Measurements from ENCODE around the gene PPM1F.

Gene PPM1F

DNA sequence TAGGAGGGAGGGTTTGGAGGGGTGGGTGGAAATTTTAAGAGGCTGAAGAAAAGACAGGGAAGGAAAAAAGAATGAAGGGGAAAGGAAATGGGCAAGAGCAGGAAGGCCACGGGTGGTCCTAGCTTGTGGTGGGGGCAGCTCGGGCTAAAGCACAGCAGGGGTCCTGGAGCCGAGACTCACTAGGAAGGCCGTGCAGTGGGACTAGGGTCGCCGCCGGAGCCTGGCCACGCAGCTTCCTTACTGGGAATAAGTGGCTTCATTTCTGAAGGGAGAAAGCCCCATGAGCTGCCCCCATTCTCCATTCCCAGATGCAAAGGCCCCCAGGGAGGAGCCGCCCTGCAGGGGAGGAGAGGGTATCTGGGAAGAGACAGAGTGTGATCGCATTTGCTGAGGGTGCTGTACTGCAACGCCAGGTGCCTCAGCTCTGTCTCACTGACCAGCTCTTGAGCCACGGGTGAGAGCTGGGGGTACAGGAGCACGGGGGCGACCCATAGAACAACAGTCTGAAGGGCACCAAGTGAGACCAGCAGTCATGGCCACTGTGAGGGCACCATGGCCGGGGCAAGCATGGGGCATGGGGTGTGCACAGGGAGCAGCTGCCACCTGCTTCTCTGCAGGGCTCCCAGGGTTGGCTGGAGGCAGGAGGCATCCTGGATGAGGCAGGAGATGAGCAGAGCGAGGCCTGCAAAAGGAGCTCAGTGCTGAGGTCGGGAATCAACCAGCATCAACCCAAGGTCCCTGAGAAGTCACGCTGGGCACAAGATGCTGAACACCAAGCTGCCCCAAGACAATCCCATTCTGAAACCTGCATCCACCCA, 18.4 kb upstream of the PPM1F start:
- no peaks in the 10 kb centered on the region for H3K4me1 ChIP-seq (ENCODE audit: low read depth, poor library complexity, severe bottlenecking)
- no peak overlapping the region for H3K27ac ChIP-seq
- no peak overlapping the region for H2AFZ ChIP-seq (ENCODE audit: low read depth)
- no peak overlapping the region for H3K9ac ChIP-seq
- H3K36me3 ChIP-seq (ENCODE audit: insufficient read depth), result no peaks in the 10 kb centered on the region
- no peaks in the 10 kb centered on the region for H3K27me3 ChIP-seq (ENCODE audit: insufficient read depth, low read depth)
- no peak for TF ChIP-seq CTCF (conservative IDR thresholded peaks at IDR 0.05; ENCODE audit: low read depth, low read length)
- no peaks in the 10 kb centered on the region for H3K79me2 ChIP-seq (ENCODE audit: insufficient read depth, low read depth)
- H4K20me1 ChIP-seq (ENCODE audit: insufficient read depth), result no peaks in the 10 kb centered on the region
- H3K4me3 ChIP-seq (IDR thresholded peaks at IDR 0.05; ENCODE audit: insufficient read depth, low read depth, low read length), result no peak overlapping the region
- H3K4me2 ChIP-seq, result no peak overlapping the region

- no peaks in the 10 kb centered on the region for H4K20me1 ChIP-seq (ENCODE audit: insufficient read depth)
- no peak overlapping the region for H3K9ac ChIP-seq
- no peak overlapping the region for H2AFZ ChIP-seq (ENCODE audit: low read depth)
- H3K27me3 ChIP-seq (ENCODE audit: insufficient read depth, low read depth), result no peaks in the 10 kb centered on the region
- H3K4me2 ChIP-seq, result no peak overlapping the region
- H3K79me2 ChIP-seq (ENCODE audit: insufficient read depth, low read depth), result no peaks in the 10 kb centered on the region
- H3K4me3 ChIP-seq (IDR thresholded peaks at IDR 0.05; ENCODE audit: insufficient read depth, low read depth, low read length), result no peak overlapping the region
- TF ChIP-seq CTCF (conservative IDR thresholded peaks at IDR 0.05; ENCODE audit: low read depth, low read length), result no peak
- no peaks in the 10 kb centered on the region for H3K4me1 ChIP-seq (ENCODE audit: low read depth, poor library complexity, severe bottlenecking)
- no peaks in the 10 kb centered on the region for H3K36me3 ChIP-seq (ENCODE audit: insufficient read depth)
- H3K27ac ChIP-seq, result no peak overlapping the region
Observed at GRCh38 chr22:21970037-21970799, 17.6 kb upstream of the PPM1F start.

DNA sequence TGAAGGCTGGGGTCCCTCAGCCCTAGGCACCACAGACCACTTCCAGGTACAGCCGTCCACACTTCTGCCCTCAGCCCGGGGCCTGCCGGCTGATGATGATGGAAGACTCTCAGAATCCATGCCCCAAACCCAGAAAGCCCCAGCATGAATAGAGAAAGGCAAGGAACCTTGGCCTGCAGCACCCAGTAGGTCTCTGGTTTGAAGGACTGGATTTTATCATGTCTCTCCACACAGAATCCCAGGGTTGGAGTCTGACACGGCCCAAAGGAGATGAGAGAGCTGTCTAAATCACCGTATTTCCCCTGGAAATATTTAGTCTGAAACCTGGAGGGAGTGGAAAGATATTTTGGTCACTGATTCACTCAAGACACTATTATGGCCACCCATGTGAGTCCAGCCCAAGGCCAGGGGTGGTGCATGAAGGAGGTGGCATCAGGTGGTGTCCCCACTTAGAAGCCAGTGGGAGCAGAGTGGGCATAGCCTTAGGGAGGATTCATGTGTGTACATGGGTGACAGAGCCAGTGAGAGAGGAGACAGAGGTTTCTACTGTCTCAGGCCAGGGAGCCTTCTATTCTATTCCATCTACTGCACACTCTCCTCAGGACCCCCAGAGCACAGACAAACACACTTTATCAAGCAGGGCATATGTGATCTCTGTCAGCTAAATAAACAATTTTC, 15.9 kb upstream of the PPM1F start:
- H3K4me3 ChIP-seq (IDR thresholded peaks at IDR 0.05; ENCODE audit: insufficient read depth, low read depth, low read length), result no peak overlapping the region
- H4K20me1 ChIP-seq (ENCODE audit: insufficient read depth), result no peaks in the 10 kb centered on the region
- no peak overlapping the region for H3K27ac ChIP-seq
- no peaks in the 10 kb centered on the region for H3K79me2 ChIP-seq (ENCODE audit: insufficient read depth, low read depth)
- no peaks in the 10 kb centered on the region for H3K4me1 ChIP-seq (ENCODE audit: low read depth, poor library complexity, severe bottlenecking)
- no peaks in the 10 kb centered on the region for H3K27me3 ChIP-seq (ENCODE audit: insufficient read depth, low read depth)
- no peaks in the 10 kb centered on the region for H3K36me3 ChIP-seq (ENCODE audit: insufficient read depth)
- no peak overlapping the region for H3K4me2 ChIP-seq
- no peak for TF ChIP-seq CTCF (conservative IDR thresholded peaks at IDR 0.05; ENCODE audit: low read depth, low read length)
- H3K9ac ChIP-seq, result no peak overlapping the region
- no peak overlapping the region for H2AFZ ChIP-seq (ENCODE audit: low read depth)

DNA sequence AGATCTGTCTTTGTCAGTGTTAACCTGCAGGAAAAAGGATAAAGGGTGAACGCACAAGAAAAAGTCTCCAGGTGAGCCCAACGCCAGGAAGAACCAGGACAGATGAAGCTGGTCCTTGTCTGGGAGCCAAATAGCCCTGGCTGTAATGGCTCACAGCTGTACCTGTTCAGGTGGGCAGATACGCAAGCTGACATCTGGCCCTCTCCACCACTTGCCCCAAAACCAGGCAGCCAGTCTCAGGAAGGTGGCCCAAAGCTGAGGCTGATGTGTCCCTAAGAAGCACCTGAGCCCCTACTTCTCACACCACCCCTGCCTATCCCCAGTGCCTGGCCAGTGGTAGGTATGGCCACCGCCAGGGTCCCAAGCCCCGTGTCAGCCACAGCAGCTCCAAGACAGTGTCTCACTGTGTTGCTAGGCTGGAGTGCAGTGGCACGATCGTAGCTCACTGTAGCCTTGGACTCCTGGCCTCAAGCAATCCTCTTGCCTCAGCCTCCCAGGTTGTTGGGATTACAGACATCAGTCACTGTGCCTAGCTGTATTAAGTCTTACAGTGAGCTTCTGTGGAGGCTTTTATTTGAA, 15.1 kb upstream of the PPM1F start:
- Histone ChIP-seq H3K4me3 (IDR thresholded peaks at IDR 0.05; ENCODE audit: insufficient read depth, low read depth, low read length) (no peak overlapping the region), H3K4me2 (no peak overlapping the region), H3K79me2 (ENCODE audit: insufficient read depth, low read depth) (no peaks in the 10 kb centered on the region), H3K27ac (no peak overlapping the region), H3K4me1 (ENCODE audit: low read depth, poor library complexity, severe bottlenecking) (no peaks in the 10 kb centered on the region), H3K9ac (no peak overlapping the region), H4K20me1 (ENCODE audit: insufficient read depth) (no peaks in the 10 kb centered on the region), H3K36me3 (ENCODE audit: insufficient read depth) (no peaks in the 10 kb centered on the region), H3K27me3 (ENCODE audit: insufficient read depth, low read depth) (no peaks in the 10 kb centered on the region), H2AFZ (ENCODE audit: low read depth) (no peak overlapping the region)
- TF ChIP-seq CTCF (conservative IDR thresholded peaks at IDR 0.05; ENCODE audit: low read depth, low read length), result no peak
